ENCODE data around the gene SON. TPM values are rescaled to one million over a fixed set of nuclear protein-coding genes. Genes with fewer than 3 reads are reported as not detected.
"Not testable (repeated sequence)": the region's sequence is repeated elsewhere in the genome, so short reads cannot be mapped to it uniquely, and the experiment has no call there.

Gene SON
- 367 and 395 TPM in 2 replicates for total RNA-seq
- long read RNA-seq, full-length matches to known transcripts = 18 of 132 reads
- long read RNA-seq, partial matches to known transcripts = 25 of 132 reads
- long read RNA-seq, other reads (novel, unspliced or antisense) = 89 of 132 reads

GRCh38 chr21:33542640-33543504 is at the start of gene SON:
SON (plus strand) TSS chr21:33543038; CDS start chr21:33543093, 55 bp downstream.
- Mint-ChIP-seq H3K27me3 (ENCODE audit: low read depth) (no peaks in the 10 kb centered on the region), H3K4me1 (peaks cover 31% of the 10 kb centered on the region), H3K36me3 (ENCODE audit: low read depth) (no peaks in the 10 kb centered on the region), H3K27ac (ENCODE audit: unreplicated experiment) (peak within 1 kb of the TSS; percentile 99), H3K9me3 (no peaks in the 10 kb centered on the region), H3K4me3 (peak within 1 kb of the TSS; percentile 93)
- TF ChIP-seq CTCF (conservative IDR thresholded peaks at IDR 0.05) = no peak
- DNase-seq (ENCODE audit: low read depth, low spot score) = peak; percentile 92

GRCh38 chr21:33493756-33494155 is 49.1 kb upstream of the SON start:
- no peak overlapping the region for H3K27ac Mint-ChIP-seq (ENCODE audit: unreplicated experiment)
- no peak for DNase-seq (ENCODE audit: low read depth, low spot score)
- H3K36me3 Mint-ChIP-seq (ENCODE audit: low read depth) = no peaks in the 10 kb centered on the region
- peaks cover 12% of the 10 kb centered on the region for H3K27me3 Mint-ChIP-seq (ENCODE audit: low read depth)
- no peak for TF ChIP-seq CTCF (conservative IDR thresholded peaks at IDR 0.05)
- no peaks in the 10 kb centered on the region for H3K9me3 Mint-ChIP-seq
- peaks cover 12% of the 10 kb centered on the region for H3K4me1 Mint-ChIP-seq
- peak overlapping the region; percentile 81 for H3K4me3 Mint-ChIP-seq

- peaks cover 12% of the 10 kb centered on the region for H3K27me3 Mint-ChIP-seq (ENCODE audit: low read depth)
- no peak for TF ChIP-seq CTCF (conservative IDR thresholded peaks at IDR 0.05)
- H3K4me1 Mint-ChIP-seq = peaks cover 11% of the 10 kb centered on the region
- no peaks in the 10 kb centered on the region for H3K9me3 Mint-ChIP-seq
- no peaks in the 10 kb centered on the region for H3K36me3 Mint-ChIP-seq (ENCODE audit: low read depth)
- no peak overlapping the region for H3K4me3 Mint-ChIP-seq
- DNase-seq (ENCODE audit: low read depth, low spot score) = no peak
- H3K27ac Mint-ChIP-seq (ENCODE audit: unreplicated experiment) = no peak overlapping the region
These were observed 47.1 kb upstream of the SON start for GRCh38 chr21:33495743-33496142.

GRCh38 chr21:33496345-33496744 is 46.5 kb upstream of the SON start:
- Mint-ChIP-seq H3K4me1 (peaks cover 7% of the 10 kb centered on the region), H3K27me3 (ENCODE audit: low read depth) (peaks cover 12% of the 10 kb centered on the region)
- DNase-seq (ENCODE audit: low read depth, low spot score) = no peak

GRCh38 chr21:33505833-33506232 is 37.0 kb upstream of the SON start:
- Mint-ChIP-seq H3K4me1 (no peaks in the 10 kb centered on the region), H3K9me3 (peaks cover 6% of the 10 kb centered on the region), H3K27me3 (ENCODE audit: low read depth) (no peaks in the 10 kb centered on the region), H3K27ac (ENCODE audit: unreplicated experiment) (no peak overlapping the region), H3K4me3 (no peak overlapping the region), H3K36me3 (ENCODE audit: low read depth) (peaks cover 24% of the 10 kb centered on the region)
- TF ChIP-seq CTCF (conservative IDR thresholded peaks at IDR 0.05) = no peak
- no peak for DNase-seq (ENCODE audit: low read depth, low spot score)

More at GRCh38 chr21:33496345-33496744, 46.5 kb upstream of the SON start:
- no peaks in the 10 kb centered on the region for H3K36me3 Mint-ChIP-seq (ENCODE audit: low read depth)
- no peak overlapping the region for H3K27ac Mint-ChIP-seq (ENCODE audit: unreplicated experiment)
- TF ChIP-seq CTCF (conservative IDR thresholded peaks at IDR 0.05) = no peak
- peak overlapping the region; percentile 35 for H3K4me3 Mint-ChIP-seq
- no peaks in the 10 kb centered on the region for H3K9me3 Mint-ChIP-seq

- H3K4me1 Mint-ChIP-seq = not testable (repeated sequence)
- H3K36me3 Mint-ChIP-seq (ENCODE audit: low read depth) = peaks cover 29% of the 10 kb centered on the region
These were observed 35.8 kb upstream of the SON start for GRCh38 chr21:33507003-33507402.

More at GRCh38 chr21:33507003-33507402, 35.8 kb upstream of the SON start:
- H3K27me3 Mint-ChIP-seq (ENCODE audit: low read depth); DNase-seq (ENCODE audit: low read depth, low spot score); H3K27ac Mint-ChIP-seq (ENCODE audit: unreplicated experiment); H3K9me3 Mint-ChIP-seq; H3K4me3 Mint-ChIP-seq: not testable (repeated sequence)
